Liver (tissue), 3 donors: ENCODE results near the gene DENND4C.

Experiments used
- ATF3 ChIP-seq: IDR thresholded peaks from 2 replicates; pipeline ENCODE4 v1.6.1; 2016; ENCODE audit warnings: antibody characterized with exemption
- CTCF ChIP-seq: fragments of 150-350 bp; IDR thresholded peaks from 2 replicates; pipeline ENCODE4 v1.5.1; 2017; ENCODE audit warnings: improper control_type of control experiment, low read depth, low read length; ENCODE audit not compliant: missing input control
- HNF4A ChIP-seq, 2 donors: conservative IDR thresholded peaks; 2 replicates each; pipeline ENCODE4 v1.6.1; 2016; ENCODE audit warnings: antibody characterized with exemption in 2 of 2, mild to moderate bottlenecking in 2 of 2
- RAD21 ChIP-seq, 2 donors: IDR thresholded peaks; 2 replicates each; pipeline ENCODE4 v1.6.1; 2016; ENCODE audit warnings: antibody characterized with exemption in 2 of 2, mild to moderate bottlenecking in 2 of 2
- RXRA ChIP-seq, 2 donors: IDR thresholded peaks; 2 replicates each; pipeline ENCODE4 v1.6.1; 2017 to 2018; ENCODE audit warnings: antibody characterized with exemption in 2 of 2, mild to moderate bottlenecking in 1 of 2
- TAF1 ChIP-seq: conservative IDR thresholded peaks from 2 replicates; pipeline ENCODE4 v1.6.1; 2016; ENCODE audit warnings: antibody characterized with exemption, mild to moderate bottlenecking
- YY1 ChIP-seq: IDR thresholded peaks from 2 replicates; pipeline ENCODE4 v1.6.1; 2016; ENCODE audit warnings: antibody characterized with exemption, mild to moderate bottlenecking
- donor health status: healthy.
- donor health status: healthy.

- no peak for TF ChIP-seq TAF1
- TF ChIP-seq YY1: no peak
- no peak for TF ChIP-seq CTCF
- no peak for TF ChIP-seq RXRA (IDR thresholded peaks at IDR 0.05)
- no peak for TF ChIP-seq HNF4A (conservative IDR thresholded peaks at IDR 0.05)
- TF ChIP-seq RAD21 (IDR thresholded peaks at IDR 0.05): no peak
- no peak for TF ChIP-seq ATF3
Measured at GRCh38 chr9:19255112-19255511, 24.6 kb downstream of the DENND4C start.
